HCT116 (cell line): ENCODE data around the gene EPPIN. TPM values are rescaled to one million over a fixed set of nuclear protein-coding genes. Genes with fewer than 3 reads are reported as not detected.

Experiments used
- ATAC-seq: fragments of 200-7000 bp; cut with Tn5 transposase; 2 replicates; pipeline ENCODE4 v1.9.1; 2020; ENCODE audit warnings: mild to moderate bottlenecking, moderate library complexity
- BruUV-seq: library from RNA; stranded (reverse); fragments of 400-500 nt; replicated peaks from 2 replicates; lab custom pipeline; 2021; lab: Mats Ljungman, UMichigan
- CTCF ChIA-PET: fragments of 300-600 bp; sonication (Branson Sonifier 250); formaldehyde crosslinking; loops from one replicate; lab custom pipeline; 2021; ENCODE audit warnings: antibody characterized with exemption; lab: Charles Lee
- POLR2A ChIA-PET: fragments of 300-600, 350-600 bp; sonication (Branson Sonifier 250); formaldehyde crosslinking; loops from one replicate; lab custom pipeline; 2021; ENCODE audit warnings: antibody characterized with exemption; lab: Charles Lee
- RAD21 ChIA-PET, 2 experiments: fragments of 300-600 bp; sonication (Branson Sonifier 250); formaldehyde crosslinking; loops; one replicate each; lab custom pipeline; 2023; ENCODE audit warnings: low total read pairs in 2 of 2; ENCODE audit not compliant: uncharacterized antibody in 2 of 2, unreplicated experiment in 2 of 2, low non-redundant PET in 1 of 2; lab: Charles Lee
- DNase-seq: peaks from one replicate; pipeline ENCODE4 v3.0.0-alpha.2; 2010; ENCODE audit warnings: low read depth, low spot score
- H2AFZ ChIP-seq: fragments of 200-600 bp; shearing (Covaris generic), sonication (generic); 2 replicates; pipeline ENCODE4 v1.6.1; 2017; ENCODE audit warnings: low read depth, mixed run types, mixed read lengths, antibody characterized with exemption, low read length; ENCODE audit not compliant: poor library complexity, severe bottlenecking
- H3K27ac ChIP-seq: 2 replicates; pipeline ENCODE4 v1.5.1; 2012; ENCODE audit warnings: low read depth, low read length
- H3K27me3 ChIP-seq: fragments of 200-600 bp; sonication (generic); 2 replicates; pipeline ENCODE4 v1.6.1; 2016; ENCODE audit warnings: mixed run types, low read length, mixed read lengths; ENCODE audit not compliant: insufficient read depth
- H3K36me3 ChIP-seq, 2 experiments: fragments of 200-500 bp in 1 of 2; fragments of 200-600 bp in 1 of 2; sonication (Bioruptor generic) in 1 of 2; sonication (generic) in 1 of 2; 2 replicates each; pipeline versions ENCODE4 v1.5.1 to v1.6.1; 2014 to 2016; ENCODE audit warnings: low read length in 2 of 2, inconsistent platforms in 1 of 2, mixed read lengths in 1 of 2, mixed run types in 1 of 2; ENCODE audit not compliant: insufficient read depth in 2 of 2, control insufficient read depth in 1 of 2
- H3K4me1 ChIP-seq, 2 experiments: fragments of 200-600 bp in 1 of 2; sonication (generic) in 1 of 2; 2 replicates each; pipeline versions ENCODE4 v1.5.1 to v1.6.1; 2012 to 2017; ENCODE audit warnings: low read length in 2 of 2, inconsistent platforms in 1 of 2, mild to moderate bottlenecking in 1 of 2, mixed read lengths in 1 of 2, mixed run types in 1 of 2, moderate library complexity in 1 of 2; ENCODE audit not compliant: insufficient read depth in 2 of 2, control insufficient read depth in 1 of 2
- H3K4me2 ChIP-seq: fragments of 200-600 bp; sonication (generic); 2 replicates; pipeline ENCODE4 v1.6.1; 2017; ENCODE audit warnings: mixed run types, low read length, mixed read lengths
- H3K4me3 ChIP-seq, 2 experiments: fragments of 200-600 bp in 1 of 2; sonication (generic) in 1 of 2; replicated peaks in 1 of 2; 2 replicates each; pipeline ENCODE4 v1.5.1; 2011 to 2016; ENCODE audit warnings: low read length in 2 of 2, control low read depth in 1 of 2, low read depth in 1 of 2, mild to moderate bottlenecking in 1 of 2, mixed read lengths in 1 of 2, mixed run types in 1 of 2
- H3K79me2 ChIP-seq: fragments of 200-600 bp; sonication (generic); 2 replicates; pipeline ENCODE4 v1.6.1; 2017; ENCODE audit warnings: mild to moderate bottlenecking, mixed run types, low read length, moderate library complexity, mixed read lengths; ENCODE audit not compliant: insufficient read depth
- H3K9ac ChIP-seq: fragments of 200-600 bp; sonication (generic); 2 replicates; pipeline ENCODE4 v1.6.1; 2016; ENCODE audit warnings: low read length, mixed read lengths
- H3K9me2 ChIP-seq: fragments of 200-600 bp; sonication (generic), shearing (Covaris generic); 2 replicates; pipeline ENCODE4 v1.6.1; 2017; ENCODE audit warnings: mixed run types, mild to moderate bottlenecking, moderate library complexity; ENCODE audit not compliant: insufficient read depth
- H3K9me3 ChIP-seq, 2 experiments: fragments of 200-500 bp in 1 of 2; fragments of 200-600 bp in 1 of 2; sonication (Bioruptor generic) in 1 of 2; sonication (generic) in 1 of 2; 2 replicates each; pipeline ENCODE4 v1.6.1; 2014 to 2017; ENCODE audit warnings: low read length in 2 of 2, mixed read lengths in 2 of 2, inconsistent platforms in 1 of 2, low read depth in 1 of 2, mild to moderate bottlenecking in 1 of 2, mixed run types in 1 of 2, moderate library complexity in 1 of 2; ENCODE audit not compliant: control insufficient read depth in 1 of 2, insufficient read depth in 1 of 2
- H4K20me1 ChIP-seq: fragments of 200-600 bp; sonication (generic), shearing (Covaris generic); 2 replicates; pipeline ENCODE4 v1.6.1; 2017; ENCODE audit warnings: mixed run types, mild to moderate bottlenecking, moderate library complexity; ENCODE audit not compliant: insufficient read depth
- CEBPB ChIP-seq: IDR thresholded peaks from 2 replicates; pipeline ENCODE4 v1.6.1; 2012; ENCODE audit warnings: low read depth
- EGR1 ChIP-seq: IDR thresholded peaks from 2 replicates; pipeline ENCODE4 v1.6.1; 2012; ENCODE audit warnings: low read depth
- ELF1 ChIP-seq: IDR thresholded peaks from 2 replicates; pipeline ENCODE4 v1.6.1; 2012; ENCODE audit warnings: low read depth, borderline replicate concordance
- EZH2 ChIP-seq: fragments of 200-600 bp; sonication (generic); IDR thresholded peaks from 2 replicates; pipeline ENCODE4 v1.6.1; 2017; ENCODE audit warnings: antibody characterized with exemption, mixed run types
- EZH2phosphoT487 ChIP-seq: fragments of 200-600 bp; IDR thresholded peaks from 2 replicates; pipeline ENCODE4 v1.6.1; 2018; ENCODE audit warnings: antibody characterized with exemption, borderline replicate concordance
- FOSL1 ChIP-seq: IDR thresholded peaks from 2 replicates; pipeline ENCODE4 v1.6.1; 2012; ENCODE audit warnings: low read depth
- JUND ChIP-seq: IDR thresholded peaks from 2 replicates; pipeline ENCODE4 v1.6.1; 2012
- POLR2A ChIP-seq: IDR thresholded peaks from 2 replicates; pipeline ENCODE4 v1.7.0; 2011; ENCODE audit warnings: borderline replicate concordance; ENCODE audit not compliant: insufficient read depth, insufficient read length; ENCODE audit errors: extremely low read depth
- POLR2AphosphoS5 ChIP-seq: IDR thresholded peaks from 2 replicates; pipeline ENCODE4 v1.6.1; 2011; ENCODE audit warnings: mild to moderate bottlenecking, low read depth, low read length, moderate library complexity
- RAD21 ChIP-seq: IDR thresholded peaks from 2 replicates; pipeline ENCODE4 v1.6.1; 2012; ENCODE audit warnings: low read depth, mild to moderate bottlenecking
- SIN3A ChIP-seq: IDR thresholded peaks from 2 replicates; pipeline ENCODE4 v1.6.1; 2012; ENCODE audit warnings: low read depth
- SP1 ChIP-seq: IDR thresholded peaks from 2 replicates; pipeline ENCODE4 v1.6.1; 2012; ENCODE audit warnings: low read depth
- TCF7L2 ChIP-seq: IDR thresholded peaks from 2 replicates; pipeline ENCODE4 v1.7.0; 2011; ENCODE audit warnings: borderline replicate concordance, inconsistent platforms; ENCODE audit not compliant: insufficient read depth, insufficient read length; ENCODE audit errors: extremely low read depth
- ZFX ChIP-seq: fragments of 450-650 bp; IDR thresholded peaks from 2 replicates; pipeline ENCODE4 v1.6.1; 2017
- ZNF274 ChIP-seq: fragments of 200-500 bp; sonication (Bioruptor generic); IDR thresholded peaks from 2 replicates; pipeline ENCODE4 v1.6.1; 2014; ENCODE audit warnings: mild to moderate bottlenecking, low read depth, low read length, inconsistent platforms
- intact Hi-C: fragments of 100-400 bp; cut with micrococcal nuclease; formaldehyde crosslinking; loops from 2 replicates; pipeline ENCODE4 v1.10.0; 2022
- total RNA-seq: library from RNA; stranded (reverse); gene quantifications from one replicate; pipeline ENCODE4 v1.2.1, GENCODE V29; 2021; ENCODE audit not compliant: unreplicated experiment
- TF ChIP-seq, protein P1 (sequence below): IDR thresholded peaks from 2 replicates; pipeline ENCODE4 v1.6.1; 2012
- TF ChIP-seq, protein P2 (sequence below): IDR thresholded peaks from 2 replicates; pipeline ENCODE4 v1.6.1; 2012
- TF ChIP-seq, protein P3 (sequence below), 3 experiments: fragments of 200-600 bp in 1 of 3; sonication (generic) in 1 of 3; IDR thresholded peaks in 2 of 3; conservative IDR thresholded peaks in 1 of 3; 2 replicates each; pipeline ENCODE4 v1.5.1; 2012 to 2017; ENCODE audit warnings: low read depth in 2 of 3, low read length in 2 of 3, antibody characterized with exemption in 1 of 3, borderline replicate concordance in 1 of 3, control low read depth in 1 of 3, mild to moderate bottlenecking in 1 of 3, mixed read lengths in 1 of 3, mixed run types in 1 of 3, moderate library complexity in 1 of 3; ENCODE audit not compliant: insufficient read depth in 1 of 3
- TF ChIP-seq, protein P4 (sequence below): IDR thresholded peaks from 2 replicates; pipeline ENCODE4 v1.6.1; 2011; ENCODE audit warnings: mild to moderate bottlenecking, low read length, moderate library complexity; ENCODE audit not compliant: insufficient replicate concordance; ENCODE audit errors: extremely low read depth
- TF ChIP-seq, protein P5 (sequence below): IDR thresholded peaks from 2 replicates; pipeline ENCODE4 v1.6.1; 2012; ENCODE audit warnings: low read depth

Gene EPPIN
- total RNA-seq, 1 experiment from 2014 or later = not detected

DNA sequence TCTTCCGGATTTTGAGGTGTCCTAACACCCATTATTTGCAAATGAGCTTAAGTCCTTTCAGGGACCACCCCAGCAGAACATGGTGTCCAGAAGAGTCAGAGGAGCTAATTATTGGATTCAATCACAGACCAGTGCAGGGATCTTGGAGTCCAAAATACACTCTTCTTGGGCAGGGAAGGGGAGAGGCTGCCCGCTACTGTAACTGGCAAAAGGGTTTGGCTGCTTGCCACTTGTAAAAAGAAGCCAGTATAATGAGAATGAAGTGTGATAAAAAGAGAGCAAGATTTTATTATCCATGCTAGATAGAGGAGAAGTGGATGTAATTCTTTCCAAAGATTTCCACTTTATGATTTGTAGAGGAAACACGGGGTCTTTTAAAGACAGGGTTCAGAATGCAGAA, 51.0 kb downstream of the EPPIN start:
- POLR2A ChIA-PET = no interaction called here
- ATAC-seq = no peak
- Histone ChIP-seq H3K27me3 (peaks cover 19% of the 10 kb centered on the region; the same call in 1 of the 2 replicates), H3K27ac (no peak overlapping the region), H3K79me2 (no peaks in the 10 kb centered on the region), H4K20me1 (no peaks in the 10 kb centered on the region), H3K4me2 (no peak overlapping the region), H3K9me2 (no peaks in the 10 kb centered on the region), H3K4me1 (no peaks in the 10 kb centered on the region), H3K4me3 (no peak overlapping the region), H3K9me3 (no peaks in the 10 kb centered on the region), H2AFZ (no peak overlapping the region), H3K36me3 (no peaks in the 10 kb centered on the region), H3K9ac (no peak overlapping the region)
- CTCF ChIA-PET = no interaction called here
- no peak for TF ChIP-seq POLR2AphosphoS5
- TF ChIP-seq EZH2 = no peak
- no peak for TF ChIP-seq RAD21
- TF ChIP-seq CEBPB = no peak
- no peak for TF ChIP-seq SIN3A
- no peak for TF ChIP-seq ZFX
- TF ChIP-seq ELF1 = no peak
- TF ChIP-seq EZH2phosphoT487 = no peak
- TF ChIP-seq, protein P1, sequence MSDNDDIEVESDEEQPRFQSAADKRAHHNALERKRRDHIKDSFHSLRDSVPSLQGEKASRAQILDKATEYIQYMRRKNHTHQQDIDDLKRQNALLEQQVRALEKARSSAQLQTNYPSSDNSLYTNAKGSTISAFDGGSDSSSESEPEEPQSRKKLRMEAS = no peak
- TF ChIP-seq JUND = no peak
- TF ChIP-seq, protein P2, sequence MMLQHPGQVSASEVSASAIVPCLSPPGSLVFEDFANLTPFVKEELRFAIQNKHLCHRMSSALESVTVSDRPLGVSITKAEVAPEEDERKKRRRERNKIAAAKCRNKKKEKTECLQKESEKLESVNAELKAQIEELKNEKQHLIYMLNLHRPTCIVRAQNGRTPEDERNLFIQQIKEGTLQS = no peak
- TF ChIP-seq SP1 = no peak
- TF ChIP-seq, protein P3, sequence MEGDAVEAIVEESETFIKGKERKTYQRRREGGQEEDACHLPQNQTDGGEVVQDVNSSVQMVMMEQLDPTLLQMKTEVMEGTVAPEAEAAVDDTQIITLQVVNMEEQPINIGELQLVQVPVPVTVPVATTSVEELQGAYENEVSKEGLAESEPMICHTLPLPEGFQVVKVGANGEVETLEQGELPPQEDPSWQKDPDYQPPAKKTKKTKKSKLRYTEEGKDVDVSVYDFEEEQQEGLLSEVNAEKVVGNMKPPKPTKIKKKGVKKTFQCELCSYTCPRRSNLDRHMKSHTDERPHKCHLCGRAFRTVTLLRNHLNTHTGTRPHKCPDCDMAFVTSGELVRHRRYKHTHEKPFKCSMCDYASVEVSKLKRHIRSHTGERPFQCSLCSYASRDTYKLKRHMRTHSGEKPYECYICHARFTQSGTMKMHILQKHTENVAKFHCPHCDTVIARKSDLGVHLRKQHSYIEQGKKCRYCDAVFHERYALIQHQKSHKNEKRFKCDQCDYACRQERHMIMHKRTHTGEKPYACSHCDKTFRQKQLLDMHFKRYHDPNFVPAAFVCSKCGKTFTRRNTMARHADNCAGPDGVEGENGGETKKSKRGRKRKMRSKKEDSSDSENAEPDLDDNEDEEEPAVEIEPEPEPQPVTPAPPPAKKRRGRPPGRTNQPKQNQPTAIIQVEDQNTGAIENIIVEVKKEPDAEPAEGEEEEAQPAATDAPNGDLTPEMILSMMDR (IDR thresholded peaks at IDR 0.05 in 2 of 3, conservative IDR thresholded peaks at IDR 0.05 in 1 of 3; ENCODE audit: borderline replicate concordance in 1 of 3, insufficient read depth in 1 of 3, low read depth in 2 of 3, low read length in 2 of 3) = no peak
- TF ChIP-seq POLR2A = no peak
- no peak for TF ChIP-seq ZNF274
- no peak for TF ChIP-seq EGR1
- TF ChIP-seq TCF7L2 = no peak
- TF ChIP-seq FOSL1 = no peak
- TF ChIP-seq, protein P4, sequence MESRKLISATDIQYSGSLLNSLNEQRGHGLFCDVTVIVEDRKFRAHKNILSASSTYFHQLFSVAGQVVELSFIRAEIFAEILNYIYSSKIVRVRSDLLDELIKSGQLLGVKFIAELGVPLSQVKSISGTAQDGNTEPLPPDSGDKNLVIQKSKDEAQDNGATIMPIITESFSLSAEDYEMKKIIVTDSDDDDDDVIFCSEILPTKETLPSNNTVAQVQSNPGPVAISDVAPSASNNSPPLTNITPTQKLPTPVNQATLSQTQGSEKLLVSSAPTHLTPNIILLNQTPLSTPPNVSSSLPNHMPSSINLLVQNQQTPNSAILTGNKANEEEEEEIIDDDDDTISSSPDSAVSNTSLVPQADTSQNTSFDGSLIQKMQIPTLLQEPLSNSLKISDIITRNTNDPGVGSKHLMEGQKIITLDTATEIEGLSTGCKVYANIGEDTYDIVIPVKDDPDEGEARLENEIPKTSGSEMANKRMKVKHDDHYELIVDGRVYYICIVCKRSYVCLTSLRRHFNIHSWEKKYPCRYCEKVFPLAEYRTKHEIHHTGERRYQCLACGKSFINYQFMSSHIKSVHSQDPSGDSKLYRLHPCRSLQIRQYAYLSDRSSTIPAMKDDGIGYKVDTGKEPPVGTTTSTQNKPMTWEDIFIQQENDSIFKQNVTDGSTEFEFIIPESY = no peak
- TF ChIP-seq, protein P5, sequence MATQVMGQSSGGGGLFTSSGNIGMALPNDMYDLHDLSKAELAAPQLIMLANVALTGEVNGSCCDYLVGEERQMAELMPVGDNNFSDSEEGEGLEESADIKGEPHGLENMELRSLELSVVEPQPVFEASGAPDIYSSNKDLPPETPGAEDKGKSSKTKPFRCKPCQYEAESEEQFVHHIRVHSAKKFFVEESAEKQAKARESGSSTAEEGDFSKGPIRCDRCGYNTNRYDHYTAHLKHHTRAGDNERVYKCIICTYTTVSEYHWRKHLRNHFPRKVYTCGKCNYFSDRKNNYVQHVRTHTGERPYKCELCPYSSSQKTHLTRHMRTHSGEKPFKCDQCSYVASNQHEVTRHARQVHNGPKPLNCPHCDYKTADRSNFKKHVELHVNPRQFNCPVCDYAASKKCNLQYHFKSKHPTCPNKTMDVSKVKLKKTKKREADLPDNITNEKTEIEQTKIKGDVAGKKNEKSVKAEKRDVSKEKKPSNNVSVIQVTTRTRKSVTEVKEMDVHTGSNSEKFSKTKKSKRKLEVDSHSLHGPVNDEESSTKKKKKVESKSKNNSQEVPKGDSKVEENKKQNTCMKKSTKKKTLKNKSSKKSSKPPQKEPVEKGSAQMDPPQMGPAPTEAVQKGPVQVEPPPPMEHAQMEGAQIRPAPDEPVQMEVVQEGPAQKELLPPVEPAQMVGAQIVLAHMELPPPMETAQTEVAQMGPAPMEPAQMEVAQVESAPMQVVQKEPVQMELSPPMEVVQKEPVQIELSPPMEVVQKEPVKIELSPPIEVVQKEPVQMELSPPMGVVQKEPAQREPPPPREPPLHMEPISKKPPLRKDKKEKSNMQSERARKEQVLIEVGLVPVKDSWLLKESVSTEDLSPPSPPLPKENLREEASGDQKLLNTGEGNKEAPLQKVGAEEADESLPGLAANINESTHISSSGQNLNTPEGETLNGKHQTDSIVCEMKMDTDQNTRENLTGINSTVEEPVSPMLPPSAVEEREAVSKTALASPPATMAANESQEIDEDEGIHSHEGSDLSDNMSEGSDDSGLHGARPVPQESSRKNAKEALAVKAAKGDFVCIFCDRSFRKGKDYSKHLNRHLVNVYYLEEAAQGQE = no peak
- RAD21 ChIA-PET = no interaction called here
- DNase-seq = no peak
- no TSS peak for BruUV-seq
- intact Hi-C loops = no loop called here
